SU-DHL-6 (cell line): ENCODE data around the gene TMEM120A.

ENCODE experiments used
- H2AFZ ChIP-seq: fragments of 200-600 bp; sonication (generic); 2 replicates; pipeline ENCODE4 v1.6.1; 2014; ENCODE audit warnings: low read depth, mild to moderate bottlenecking, moderate library complexity, mixed read lengths, antibody characterized with exemption, low read length; ENCODE audit not compliant: severe bottlenecking
- H3F3A ChIP-seq: fragments of 200-600 bp; shearing (Covaris generic); 2 replicates; pipeline ENCODE4 v1.6.0; 2016; ENCODE audit warnings: antibody characterized with exemption, mild to moderate bottlenecking; ENCODE audit not compliant: insufficient read depth
- H3K27ac ChIP-seq: fragments of 200-600 bp; sonication (generic); 2 replicates; pipeline ENCODE4 v1.5.1; 2016; ENCODE audit warnings: low read depth, mild to moderate bottlenecking, low read length, moderate library complexity, mixed read lengths
- H3K27me3 ChIP-seq: fragments of 200-600 bp; sonication (generic), shearing (Covaris generic); 2 replicates; pipeline ENCODE4 v1.6.0; 2014; ENCODE audit warnings: mild to moderate bottlenecking, low read length
- H3K36me3 ChIP-seq: fragments of 200-600 bp; sonication (generic); 2 replicates; pipeline ENCODE4 v1.6.1; 2014; ENCODE audit warnings: mild to moderate bottlenecking, low read length, mixed read lengths
- H3K4me2 ChIP-seq: fragments of 300-600, 200-600 bp; shearing (Covaris generic), sonication (generic); 2 replicates; pipeline ENCODE4 v1.6.0; 2014; ENCODE audit warnings: low read length, low read depth, mild to moderate bottlenecking; ENCODE audit not compliant: poor library complexity, severe bottlenecking
- H3K4me3 ChIP-seq: fragments of 200-600 bp; sonication (generic); 2 replicates; pipeline ENCODE4 v1.5.1; 2014; ENCODE audit warnings: antibody characterized with exemption, low read length, mild to moderate bottlenecking, mixed read lengths; ENCODE audit not compliant: insufficient read depth, poor library complexity, severe bottlenecking
- H3K79me2 ChIP-seq: fragments of 200-600 bp; sonication (generic); 2 replicates; pipeline ENCODE4 v1.6.1; 2014; ENCODE audit warnings: mild to moderate bottlenecking, low read length, moderate library complexity; ENCODE audit not compliant: insufficient read depth
- H3K9ac ChIP-seq: fragments of 200-600 bp; sonication (generic); 2 replicates; pipeline ENCODE4 v1.7.0; 2014; ENCODE audit warnings: mild to moderate bottlenecking, low read length
- H3K9me2 ChIP-seq: fragments of 200-600 bp; sonication (generic); replicated peaks from 2 replicates; pipeline ENCODE4 v1.6.1; 2014; ENCODE audit warnings: low read length; ENCODE audit not compliant: insufficient read depth
- H3K9me3 ChIP-seq: fragments of 200-600 bp; sonication (generic); 2 replicates; pipeline ENCODE4 v1.6.1; 2014; ENCODE audit warnings: low read length, mixed read lengths; ENCODE audit not compliant: insufficient read depth
- H4K20me1 ChIP-seq: fragments of 200-600 bp; sonication (generic); 2 replicates; pipeline ENCODE4 v1.6.1; 2014; ENCODE audit warnings: low read depth, mild to moderate bottlenecking, antibody characterized with exemption, low read length, moderate library complexity, mixed read lengths
- CTCF ChIP-seq: fragments of 200-600 bp; sonication (generic); IDR thresholded peaks from one replicate; pipeline ENCODE4 v1.5.1; 2017; ENCODE audit warnings: antibody characterized with exemption, mild to moderate bottlenecking, low read length, moderate library complexity; ENCODE audit not compliant: insufficient read depth, poor library complexity, severe bottlenecking
- EZH2phosphoT487 ChIP-seq: fragments of 200-600 bp; sonication (generic), shearing (Covaris generic); conservative IDR thresholded peaks from 2 replicates; pipeline ENCODE4 v1.6.1; 2018; ENCODE audit warnings: mild to moderate bottlenecking, antibody characterized with exemption, low read length, moderate library complexity, mixed read lengths

Gene TMEM120A

GRCh38 chr7:75986147-75986781 lies 8.1 kb downstream of the TMEM120A start:
- no peak overlapping the region for H3K4me2 ChIP-seq
- no peak overlapping the region for H3K4me3 ChIP-seq
- H4K20me1 ChIP-seq = no peaks in the 10 kb centered on the region
- no peaks in the 10 kb centered on the region for H3K9me2 ChIP-seq
- H2AFZ ChIP-seq = no peak overlapping the region
- H3F3A ChIP-seq = no peaks in the 10 kb centered on the region
- H3K79me2 ChIP-seq = no peaks in the 10 kb centered on the region
- H3K27ac ChIP-seq = no peak overlapping the region
- TF ChIP-seq CTCF (no peak), EZH2phosphoT487 (no peak)
- H3K27me3 ChIP-seq = no peaks in the 10 kb centered on the region
- H3K36me3 ChIP-seq = no peaks in the 10 kb centered on the region
- H3K9me3 ChIP-seq = no peaks in the 10 kb centered on the region
- H3K9ac ChIP-seq = no peak overlapping the region

- H3K36me3 ChIP-seq = no peaks in the 10 kb centered on the region
- H3K4me3 ChIP-seq = no peak overlapping the region
- H3K27me3 ChIP-seq = no peaks in the 10 kb centered on the region
- no peaks in the 10 kb centered on the region for H3F3A ChIP-seq
- no peak overlapping the region for H3K9ac ChIP-seq
- no peak overlapping the region for H3K4me2 ChIP-seq
- no peaks in the 10 kb centered on the region for H3K9me2 ChIP-seq
- H4K20me1 ChIP-seq = no peaks in the 10 kb centered on the region
- TF ChIP-seq EZH2phosphoT487 = no peak
- TF ChIP-seq CTCF = no peak
- no peaks in the 10 kb centered on the region for H3K9me3 ChIP-seq
- H3K79me2 ChIP-seq = no peaks in the 10 kb centered on the region
- H2AFZ ChIP-seq = no peak overlapping the region
- no peak overlapping the region for H3K27ac ChIP-seq
These were observed 8.8 kb downstream of the TMEM120A start for GRCh38 chr7:75985518-75986146.

- Histone ChIP-seq H3F3A (no peaks in the 10 kb centered on the region), H3K79me2 (no peaks in the 10 kb centered on the region), H3K27ac (no peak overlapping the region), H4K20me1 (no peaks in the 10 kb centered on the region), H3K27me3 (no peaks in the 10 kb centered on the region), H3K4me3 (no peak overlapping the region), H3K9me2 (no peaks in the 10 kb centered on the region), H3K9me3 (no peaks in the 10 kb centered on the region), H3K4me2 (no peak overlapping the region), H3K9ac (no peak overlapping the region), H3K36me3 (no peaks in the 10 kb centered on the region), H2AFZ (no peak overlapping the region)
- TF ChIP-seq CTCF = no peak
- no peak for TF ChIP-seq EZH2phosphoT487
These were observed 9.3 kb downstream of the TMEM120A start for GRCh38 chr7:75985009-75985517.
